SK-N-MC (cell line): Measurements from ENCODE around the gene YIPF5.

Source experiments
- DNase-seq: peaks from one replicate; pipeline ENCODE4 v3.0.0-alpha.2; 2011; ENCODE audit warnings: low read depth, low spot score
- H3K27ac ChIP-seq: fragments of 200-600 bp; sonication (generic); 2 replicates; pipeline ENCODE4 v1.5.1; 2016; ENCODE audit warnings: mixed run types
- H3K36me3 ChIP-seq: fragments of 200-600 bp; sonication (generic); 2 replicates; pipeline ENCODE4 v1.6.1; 2017; ENCODE audit warnings: antibody characterized with exemption, low read length, mixed read lengths; ENCODE audit not compliant: insufficient read depth
- H3K4me3 ChIP-seq: fragments of 200-600 bp; sonication (generic); 2 replicates; pipeline ENCODE4 v1.5.1; 2016
- H3K9ac ChIP-seq: fragments of 200-600 bp; sonication (generic); 2 replicates; pipeline ENCODE4 v1.8.0; 2017; ENCODE audit warnings: mixed run types, mixed read lengths; ENCODE audit not compliant: insufficient read length
- H3K9me3 ChIP-seq: fragments of 200-600 bp; sonication (generic); 2 replicates; pipeline ENCODE4 v1.6.1; 2017; ENCODE audit warnings: low read depth, mild to moderate bottlenecking, antibody characterized with exemption, low read length, moderate library complexity, mixed read lengths
- EZH2 ChIP-seq: fragments of 200-600 bp; sonication (generic); IDR thresholded peaks from one replicate; pipeline ENCODE4 v1.6.1; 2017; ENCODE audit warnings: antibody characterized with exemption
- FOXP2 ChIP-seq: optimal IDR thresholded peaks from 2 replicates; pipeline ENCODE3; 2011; ENCODE audit warnings: mild to moderate bottlenecking, moderate library complexity; ENCODE audit not compliant: insufficient read depth; ENCODE audit errors: extremely low read length, control extremely low read depth
- POLR2AphosphoS5 ChIP-seq: IDR thresholded peaks from 2 replicates; pipeline ENCODE4 v1.6.1; 2012; ENCODE audit warnings: mild to moderate bottlenecking, low read depth, low read length, borderline replicate concordance

The YIPF5 gene

DNA sequence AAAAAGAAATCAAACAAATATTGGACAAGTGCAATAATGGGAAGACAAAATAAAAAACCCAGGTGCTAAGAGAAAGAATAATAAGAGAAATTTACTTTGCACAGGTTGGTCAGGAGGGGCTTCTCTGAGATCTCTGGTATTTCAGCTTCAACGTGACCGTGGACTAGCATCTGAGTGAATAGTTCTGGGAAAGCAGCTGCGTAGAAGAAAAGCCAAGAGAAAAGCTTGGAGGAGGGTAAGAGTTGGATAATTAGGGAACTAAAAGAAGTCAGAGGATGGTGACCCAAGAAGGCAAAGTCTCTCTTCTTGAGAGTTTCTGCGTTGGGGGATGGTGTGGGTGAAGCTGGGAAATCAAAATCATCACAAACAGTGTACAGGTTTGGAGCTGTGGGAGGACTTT, 41.6 kb downstream of the YIPF5 start:
- no peak for DNase-seq
- no peaks in the 10 kb centered on the region for H3K9me3 ChIP-seq
- TF ChIP-seq EZH2 (no peak), FOXP2 (no peak), POLR2AphosphoS5 (no peak)
- H3K36me3 ChIP-seq = no peaks in the 10 kb centered on the region
- H3K4me3 ChIP-seq = no peak overlapping the region
- H3K27ac ChIP-seq = no peak overlapping the region
- H3K9ac ChIP-seq = no peak overlapping the region

DNA sequence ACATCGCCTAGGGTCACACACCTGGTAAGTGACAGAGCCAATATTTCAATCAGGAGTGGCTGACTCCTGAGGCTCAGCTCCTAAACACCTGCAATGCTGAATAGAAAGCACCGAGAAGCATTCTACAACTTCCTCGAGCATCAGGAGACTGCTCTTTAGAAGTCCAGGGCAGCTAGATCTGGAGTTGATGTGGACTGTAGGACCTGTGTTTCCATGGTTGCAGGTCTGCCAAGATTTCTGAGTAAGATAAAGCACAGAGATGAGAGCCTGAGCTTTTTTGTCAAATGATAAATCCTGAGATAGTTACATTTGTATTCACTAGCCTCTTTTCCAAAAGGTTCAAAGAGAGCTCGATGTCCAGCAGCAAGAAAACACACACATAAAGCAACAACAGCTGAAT, 43.8 kb downstream of the YIPF5 start:
- Histone ChIP-seq H3K27ac (no peak overlapping the region), H3K36me3 (no peaks in the 10 kb centered on the region), H3K9me3 (no peaks in the 10 kb centered on the region), H3K4me3 (no peak overlapping the region), H3K9ac (no peak overlapping the region)
- no peak for DNase-seq
- no peak for TF ChIP-seq EZH2
- no peak for TF ChIP-seq POLR2AphosphoS5
- TF ChIP-seq FOXP2 = no peak

DNA sequence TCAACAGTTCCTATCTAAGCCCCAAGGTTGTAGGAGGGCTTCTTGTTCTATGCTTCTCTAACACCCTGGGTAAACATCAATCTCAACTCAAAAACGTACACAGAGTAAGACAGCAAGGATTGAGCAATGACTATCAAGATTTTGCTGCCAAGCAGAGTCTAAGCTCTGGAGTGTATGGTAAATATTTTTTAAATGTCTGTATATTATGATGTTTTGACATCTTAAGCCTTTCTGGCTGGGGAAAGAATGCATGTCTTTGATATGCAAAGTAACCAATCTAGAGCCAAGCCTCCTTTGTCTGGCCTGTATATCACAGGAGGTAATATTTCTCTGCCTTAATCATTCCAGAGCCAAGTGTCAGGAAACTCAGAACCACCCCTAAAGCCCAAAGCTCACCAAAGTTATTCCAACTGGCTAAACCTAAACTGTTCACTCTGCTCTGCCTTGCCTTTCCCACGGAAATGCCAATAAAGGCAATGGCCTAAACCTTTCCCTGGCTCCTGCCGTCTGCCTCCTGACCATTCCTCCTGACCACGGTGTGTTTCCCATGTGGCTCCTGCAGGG, 45.2 kb downstream of the YIPF5 start:
- Histone ChIP-seq H3K9me3 (no peaks in the 10 kb centered on the region), H3K4me3 (no peak overlapping the region), H3K27ac (no peak overlapping the region), H3K36me3 (no peaks in the 10 kb centered on the region), H3K9ac (no peak overlapping the region)
- TF ChIP-seq FOXP2 = no peak
- no peak for TF ChIP-seq EZH2
- TF ChIP-seq POLR2AphosphoS5 = no peak
- no peak for DNase-seq

DNA sequence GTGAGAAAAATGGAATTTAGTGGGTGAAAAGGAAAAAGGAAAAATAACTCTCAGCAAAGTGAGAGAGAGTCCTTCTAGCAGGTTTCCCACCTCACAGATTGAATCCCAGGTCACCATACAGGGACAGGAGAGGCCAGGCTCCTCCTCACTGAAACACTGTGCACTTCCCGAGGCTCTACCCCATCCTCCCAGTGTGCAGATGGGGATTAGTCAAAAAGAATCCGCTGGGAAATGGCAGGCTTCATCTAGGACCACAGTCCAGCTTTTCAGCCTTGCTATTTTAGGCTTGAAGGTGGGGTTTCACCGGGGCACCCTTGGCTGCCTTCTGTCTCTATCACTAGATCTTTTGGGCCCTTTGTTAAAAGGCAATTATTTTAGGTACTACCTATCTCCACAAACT, 47.8 kb downstream of the YIPF5 start:
- no peak for DNase-seq
- Histone ChIP-seq H3K36me3 (no peaks in the 10 kb centered on the region), H3K9ac (no peak overlapping the region), H3K4me3 (no peak overlapping the region), H3K27ac (no peak overlapping the region), H3K9me3 (no peaks in the 10 kb centered on the region)
- TF ChIP-seq EZH2 (no peak), POLR2AphosphoS5 (no peak), FOXP2 (no peak)

DNA sequence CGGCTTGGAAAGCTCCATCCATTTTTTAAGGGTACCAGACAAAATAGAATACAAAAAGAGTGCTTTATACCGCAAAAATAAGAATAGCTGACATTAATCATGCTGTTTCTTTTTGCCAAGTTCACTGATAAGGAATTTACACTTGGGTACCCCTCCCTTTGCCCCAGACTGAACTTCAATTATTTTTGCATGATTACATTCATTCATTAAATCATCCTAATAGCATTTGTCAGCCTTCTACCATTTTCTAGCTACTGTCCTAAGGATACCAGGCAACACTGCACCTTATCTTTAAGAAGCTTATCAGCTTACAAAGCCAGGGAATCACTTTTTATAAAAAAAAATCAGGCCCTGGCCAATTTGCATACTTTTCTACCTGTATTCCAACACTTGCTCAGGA, 48.4 kb downstream of the YIPF5 start:
- Histone ChIP-seq H3K36me3 (no peaks in the 10 kb centered on the region), H3K9ac (no peak overlapping the region), H3K4me3 (no peak overlapping the region), H3K9me3 (no peaks in the 10 kb centered on the region), H3K27ac (no peak overlapping the region)
- no peak for DNase-seq
- no peak for TF ChIP-seq EZH2
- no peak for TF ChIP-seq POLR2AphosphoS5
- TF ChIP-seq FOXP2 = no peak

DNA sequence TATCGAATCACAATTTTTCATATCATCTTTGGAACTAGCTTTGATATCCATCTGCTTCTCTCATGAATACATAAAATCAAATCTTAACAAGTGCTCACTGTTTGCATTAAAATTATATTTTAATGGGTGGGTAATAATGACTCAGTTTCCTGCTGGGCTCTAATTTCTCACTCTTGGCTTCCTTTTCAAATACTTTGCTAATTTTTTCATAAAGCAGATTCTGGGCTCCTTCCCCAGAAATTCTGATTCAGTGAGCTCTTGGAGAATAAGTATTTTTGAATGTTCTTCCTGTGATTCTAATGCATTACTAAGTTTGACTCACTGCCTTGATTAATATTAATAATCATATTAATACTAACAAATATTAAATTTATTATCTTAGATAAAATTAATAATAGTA, 48.9 kb downstream of the YIPF5 start:
- Histone ChIP-seq H3K4me3 (no peak overlapping the region), H3K27ac (no peak overlapping the region), H3K9me3 (no peaks in the 10 kb centered on the region), H3K36me3 (no peaks in the 10 kb centered on the region), H3K9ac (no peak overlapping the region)
- no peak for DNase-seq
- no peak for TF ChIP-seq FOXP2
- TF ChIP-seq POLR2AphosphoS5 = no peak
- no peak for TF ChIP-seq EZH2

DNA sequence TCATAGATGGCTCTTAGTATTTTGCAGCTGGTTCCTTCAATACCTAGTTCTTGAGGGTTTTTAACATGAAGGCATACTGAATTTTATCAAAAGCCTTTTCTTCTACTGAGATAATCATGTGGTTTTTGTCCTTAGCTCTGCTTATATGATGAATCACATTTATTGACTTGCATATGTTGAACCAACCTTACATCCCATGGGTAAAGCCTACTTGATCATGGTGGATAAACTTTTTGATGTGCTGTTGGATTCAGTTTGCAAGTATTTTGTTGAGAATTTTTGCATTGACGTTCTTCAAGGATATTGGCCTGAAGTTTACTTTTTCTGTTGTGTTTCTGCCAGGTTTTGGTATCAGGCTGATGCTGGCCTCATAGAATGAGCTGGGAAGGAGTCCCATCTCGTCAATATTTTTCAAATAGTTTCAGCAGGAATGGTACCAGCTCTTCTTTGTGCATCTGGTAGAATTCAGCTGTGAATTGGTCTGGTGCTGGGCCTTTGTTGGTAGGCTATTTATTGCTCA, 49.7 kb downstream of the YIPF5 start:
- Histone ChIP-seq H3K36me3 (no peaks in the 10 kb centered on the region), H3K9me3 (no peaks in the 10 kb centered on the region), H3K27ac (no peak overlapping the region), H3K9ac (no peak overlapping the region), H3K4me3 (no peak overlapping the region)
- no peak for DNase-seq
- TF ChIP-seq POLR2AphosphoS5 (no peak), FOXP2 (no peak), EZH2 (no peak)

DNA sequence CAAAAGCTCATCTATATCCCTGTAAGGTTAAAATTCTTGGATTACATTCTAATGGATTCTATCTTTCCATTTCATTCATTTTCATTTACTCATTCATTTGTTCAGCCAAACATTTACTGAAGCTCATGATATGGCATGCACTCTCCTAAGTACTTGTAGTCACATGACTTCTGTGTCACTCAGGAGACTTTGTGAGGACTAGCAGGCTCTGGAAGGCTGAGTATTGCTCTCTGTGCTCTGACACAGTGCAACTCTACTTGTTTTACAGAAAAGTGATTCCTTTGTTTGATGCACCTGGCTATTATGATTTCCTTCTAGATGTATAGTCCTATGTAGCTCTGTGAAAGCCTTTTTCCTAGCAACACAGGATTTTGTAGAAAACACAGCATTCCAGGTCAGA, 53.0 kb downstream of the YIPF5 start:
- DNase-seq = no peak
- no peaks in the 10 kb centered on the region for H3K36me3 ChIP-seq
- no peak overlapping the region for H3K27ac ChIP-seq
- no peak overlapping the region for H3K9ac ChIP-seq
- TF ChIP-seq EZH2 = no peak
- no peak for TF ChIP-seq POLR2AphosphoS5
- no peak for TF ChIP-seq FOXP2
- no peaks in the 10 kb centered on the region for H3K9me3 ChIP-seq
- H3K4me3 ChIP-seq = no peak overlapping the region

DNA sequence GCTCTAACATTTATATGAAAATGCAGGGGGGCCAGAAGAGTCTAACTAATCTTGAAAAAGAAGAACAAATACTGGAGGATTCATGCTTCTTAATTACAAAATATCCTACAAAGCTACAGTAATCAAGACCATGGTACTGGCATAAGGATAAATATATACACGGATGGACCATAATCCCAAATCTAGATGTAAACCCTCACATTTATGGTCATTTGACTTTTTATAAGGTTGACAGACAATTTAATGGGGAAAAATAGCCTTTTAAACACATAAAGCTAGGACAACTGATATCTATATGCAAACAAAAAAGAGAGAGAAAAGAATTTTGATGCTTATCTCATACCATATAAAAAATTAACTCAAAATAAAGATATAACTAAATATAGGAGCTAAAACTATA, 55.9 kb downstream of the YIPF5 start:
- TF ChIP-seq FOXP2 = no peak
- TF ChIP-seq EZH2 = no peak
- TF ChIP-seq POLR2AphosphoS5 = no peak
- no peak for DNase-seq
- H3K27ac ChIP-seq = no peak overlapping the region

More for the DNA sequence above, 55.9 kb downstream of the YIPF5 start:
- Histone ChIP-seq H3K4me3 (no peak overlapping the region), H3K9me3 (no peaks in the 10 kb centered on the region), H3K36me3 (no peaks in the 10 kb centered on the region), H3K9ac (no peak overlapping the region)
